K562 (cell line): Measurements from ENCODE around the gene AFG1L. TPM values are rescaled to one million over a fixed set of nuclear protein-coding genes. Genes with fewer than 3 reads are reported as not detected.
A peak's percentile ranks its signal among the peaks of the same experiment; 100 is the strongest.

Experiments
- CBFA2T3 ChIP-seq: fragments of 450-650 bp; IDR thresholded peaks from 2 replicates; pipeline ENCODE4 v1.6.1; 2017
- COPS2 ChIP-seq: fragments of 450-650 bp; conservative IDR thresholded peaks from 2 replicates; pipeline ENCODE4 v1.6.1; 2016; ENCODE audit warnings: mild to moderate bottlenecking, moderate library complexity
- MTA1 ChIP-seq: fragments of 450-650 bp; IDR thresholded peaks from 2 replicates; pipeline ENCODE4 v1.6.1; 2017; ENCODE audit warnings: borderline replicate concordance
- RAD51 ChIP-seq: fragments of 450-650 bp; IDR thresholded peaks from 2 replicates; pipeline ENCODE4 v1.7.1; 2016; ENCODE audit warnings: low read depth, mild to moderate bottlenecking, borderline replicate concordance
- TCF3 ChIP-seq: sonication (generic); formaldehyde crosslinking; IDR thresholded peaks from 2 replicates; pipeline ENCODE4 v1.4.0; 2020; ENCODE audit warnings: mild to moderate bottlenecking, missing genetic modification reagents
- TRIM24 ChIP-seq, 2 experiments: fragments of 450-650 bp; IDR thresholded peaks; 2 replicates each; pipeline ENCODE4 v1.6.1; 2016
- ZNF133 ChIP-seq: fragments of 250-450 bp; sonication (Bioruptor Pico); IDR thresholded peaks from 2 replicates; pipeline ENCODE4 v1.4.0; 2020; ENCODE audit warnings: mild to moderate bottlenecking
- ZNF3 ChIP-seq: fragments of 250-450 bp; sonication (Bioruptor Pico); IDR thresholded peaks from 2 replicates; pipeline ENCODE4 v1.5.0; 2021; ENCODE audit warnings: mild to moderate bottlenecking, moderate library complexity
- polyA plus RNA-seq, 8 experiments: library from polyadenylated mRNA; depleted of rRNA in 4 of 8; stranded (reverse) in 5 of 8; unstranded in 3 of 8; fragments of >200 nt; fragmentation: Nextera tagmentation in 2 of 8; fragmentation: Illumina TruSeq in 1 of 8; extraction: Ambion mirVana in 2 of 8; extraction: Trizol in 1 of 8; gene quantifications; 2 replicates each; pipeline versions ENCODE4 v1.2.1 to v1.2.3, GENCODE V29; 2011 to 2014; ENCODE audit warnings: inconsistent platforms in 1 of 8, missing spikeins in 1 of 8
- total RNA-seq, 7 experiments: library from RNA; depleted of rRNA in 6 of 7; stranded (reverse); fragments of >200 nt in 6 of 7; fragmentation: Illumina TruSeq in 2 of 7; extraction: Trizol in 2 of 7; gene quantifications; 2 replicates each; pipeline versions ENCODE4 v1.2.1 to v1.2.3, GENCODE V29; 2011 to 2021; ENCODE audit warnings: low replicate concordance in 1 of 7
- TF ChIP-seq, protein P1 (sequence below), 2 experiments: fragments of 450-650 bp; formaldehyde crosslinking in 1 of 2; IDR thresholded peaks; 2 replicates each; pipeline versions ENCODE4 v1.4.0 to v1.6.1; 2014 to 2020; ENCODE audit warnings: mild to moderate bottlenecking in 2 of 2, borderline replicate concordance in 1 of 2, low read depth in 1 of 2
- TF ChIP-seq, protein P2 (sequence below), 2 experiments: fragments of 200-800 bp in 1 of 2; sonication (Bioruptor generic) in 1 of 2; sonication (generic) in 1 of 2; formaldehyde crosslinking in 1 of 2; IDR thresholded peaks in 1 of 2; conservative IDR thresholded peaks in 1 of 2; 2 replicates each; pipeline versions ENCODE4 v1.5.0 to v1.6.1; 2016 to 2020; ENCODE audit warnings: missing compliant biosample characterization in 1 of 2, missing genetic modification characterization in 1 of 2, missing genetic modification reagents in 1 of 2
- TF ChIP-seq, protein P3 (sequence below): fragments of 250-450 bp; sonication (Bioruptor Pico); IDR thresholded peaks from 2 replicates; pipeline ENCODE4 v1.8.0; 2022; ENCODE audit warnings: moderate library complexity, mild to moderate bottlenecking, inconsistent platforms
- TF ChIP-seq, protein P4 (sequence below), 2 experiments: fragments of 150-350 bp in 1 of 2; IDR thresholded peaks; 2 replicates each; pipeline ENCODE4 v1.6.1; 2012 to 2016; ENCODE audit warnings: low read depth in 2 of 2, low read length in 2 of 2, mild to moderate bottlenecking in 1 of 2, moderate library complexity in 1 of 2

The AFG1L gene
- total and polyA plus RNA-seq, 9 of the 15 experiments (the other 6 are each of a cell fraction or from before 2014, with no cell fraction given) = 2.2 to 15.5 (median 5.8) TPM

DNA sequence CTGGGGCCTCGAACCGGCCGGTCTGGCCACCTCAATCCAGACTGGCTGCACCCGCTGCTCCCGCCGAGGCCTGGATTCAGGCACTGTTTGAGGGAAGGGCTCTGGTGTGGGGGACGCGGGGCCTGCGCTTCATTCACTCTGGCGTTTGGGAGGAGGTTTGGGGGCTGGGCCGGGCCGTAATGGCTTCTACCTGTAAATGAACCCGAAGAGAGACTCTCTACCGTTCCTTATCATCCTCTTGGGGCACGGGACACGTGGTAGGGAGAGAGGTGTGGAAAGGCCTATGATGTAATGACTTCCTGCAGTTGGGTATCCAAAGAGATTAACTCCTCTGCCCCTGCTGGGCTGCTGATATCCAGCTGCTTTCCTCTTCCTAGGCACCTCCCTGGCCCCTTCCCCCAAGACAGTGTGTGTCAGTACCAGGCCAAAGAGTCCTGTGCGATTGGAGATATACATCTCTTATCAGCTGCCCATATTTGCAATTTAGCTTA, 267.7 kb downstream of the AFG1L start (continued):
- TF ChIP-seq, protein P1, sequence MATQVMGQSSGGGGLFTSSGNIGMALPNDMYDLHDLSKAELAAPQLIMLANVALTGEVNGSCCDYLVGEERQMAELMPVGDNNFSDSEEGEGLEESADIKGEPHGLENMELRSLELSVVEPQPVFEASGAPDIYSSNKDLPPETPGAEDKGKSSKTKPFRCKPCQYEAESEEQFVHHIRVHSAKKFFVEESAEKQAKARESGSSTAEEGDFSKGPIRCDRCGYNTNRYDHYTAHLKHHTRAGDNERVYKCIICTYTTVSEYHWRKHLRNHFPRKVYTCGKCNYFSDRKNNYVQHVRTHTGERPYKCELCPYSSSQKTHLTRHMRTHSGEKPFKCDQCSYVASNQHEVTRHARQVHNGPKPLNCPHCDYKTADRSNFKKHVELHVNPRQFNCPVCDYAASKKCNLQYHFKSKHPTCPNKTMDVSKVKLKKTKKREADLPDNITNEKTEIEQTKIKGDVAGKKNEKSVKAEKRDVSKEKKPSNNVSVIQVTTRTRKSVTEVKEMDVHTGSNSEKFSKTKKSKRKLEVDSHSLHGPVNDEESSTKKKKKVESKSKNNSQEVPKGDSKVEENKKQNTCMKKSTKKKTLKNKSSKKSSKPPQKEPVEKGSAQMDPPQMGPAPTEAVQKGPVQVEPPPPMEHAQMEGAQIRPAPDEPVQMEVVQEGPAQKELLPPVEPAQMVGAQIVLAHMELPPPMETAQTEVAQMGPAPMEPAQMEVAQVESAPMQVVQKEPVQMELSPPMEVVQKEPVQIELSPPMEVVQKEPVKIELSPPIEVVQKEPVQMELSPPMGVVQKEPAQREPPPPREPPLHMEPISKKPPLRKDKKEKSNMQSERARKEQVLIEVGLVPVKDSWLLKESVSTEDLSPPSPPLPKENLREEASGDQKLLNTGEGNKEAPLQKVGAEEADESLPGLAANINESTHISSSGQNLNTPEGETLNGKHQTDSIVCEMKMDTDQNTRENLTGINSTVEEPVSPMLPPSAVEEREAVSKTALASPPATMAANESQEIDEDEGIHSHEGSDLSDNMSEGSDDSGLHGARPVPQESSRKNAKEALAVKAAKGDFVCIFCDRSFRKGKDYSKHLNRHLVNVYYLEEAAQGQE (IDR thresholded peaks at IDR 0.05; ENCODE audit: borderline replicate concordance) = peak; percentile 18; the same call in 1 of the 2 replicates
- TF ChIP-seq, protein P1 (CRISPR knock-in tag; IDR thresholded peaks at IDR 0.05; ENCODE audit: low read depth) = no peak
- TF ChIP-seq ZNF3 (no peak), ZNF133 (no peak), RAD51 (peak; percentile 77), COPS2 (no peak), TRIM24 (IDR thresholded peaks at IDR 0.05) (peak; percentile 84 to 89), TCF3 (peak; percentile 82), MTA1 (peak; percentile 58; the same call in 1 of the 2 replicates), CBFA2T3 (peak; percentile 94)
- TF ChIP-seq, protein P2, sequence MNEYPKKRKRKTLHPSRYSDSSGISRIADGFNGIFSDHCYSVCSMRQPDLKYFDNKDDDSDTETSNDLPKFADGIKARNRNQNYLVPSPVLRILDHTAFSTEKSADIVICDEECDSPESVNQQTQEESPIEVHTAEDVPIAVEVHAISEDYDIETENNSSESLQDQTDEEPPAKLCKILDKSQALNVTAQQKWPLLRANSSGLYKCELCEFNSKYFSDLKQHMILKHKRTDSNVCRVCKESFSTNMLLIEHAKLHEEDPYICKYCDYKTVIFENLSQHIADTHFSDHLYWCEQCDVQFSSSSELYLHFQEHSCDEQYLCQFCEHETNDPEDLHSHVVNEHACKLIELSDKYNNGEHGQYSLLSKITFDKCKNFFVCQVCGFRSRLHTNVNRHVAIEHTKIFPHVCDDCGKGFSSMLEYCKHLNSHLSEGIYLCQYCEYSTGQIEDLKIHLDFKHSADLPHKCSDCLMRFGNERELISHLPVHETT (CRISPR knock-in tag; conservative IDR thresholded peaks at IDR 0.05 in 1 of 2, IDR thresholded peaks at IDR 0.05 in 1 of 2) = peak in 1 of 2 experiments; percentile 42; a peak in 1 of 4 replicates
- TF ChIP-seq, protein P3, sequence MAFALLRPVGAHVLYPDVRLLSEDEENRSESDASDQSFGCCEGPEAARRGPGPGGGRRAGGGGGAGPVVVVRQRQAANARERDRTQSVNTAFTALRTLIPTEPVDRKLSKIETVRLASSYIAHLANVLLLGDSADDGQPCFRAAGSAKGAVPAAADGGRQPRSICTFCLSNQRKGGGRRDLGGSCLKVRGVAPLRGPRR (CRISPR knock-in tag) = no peak
- TF ChIP-seq, protein P4, sequence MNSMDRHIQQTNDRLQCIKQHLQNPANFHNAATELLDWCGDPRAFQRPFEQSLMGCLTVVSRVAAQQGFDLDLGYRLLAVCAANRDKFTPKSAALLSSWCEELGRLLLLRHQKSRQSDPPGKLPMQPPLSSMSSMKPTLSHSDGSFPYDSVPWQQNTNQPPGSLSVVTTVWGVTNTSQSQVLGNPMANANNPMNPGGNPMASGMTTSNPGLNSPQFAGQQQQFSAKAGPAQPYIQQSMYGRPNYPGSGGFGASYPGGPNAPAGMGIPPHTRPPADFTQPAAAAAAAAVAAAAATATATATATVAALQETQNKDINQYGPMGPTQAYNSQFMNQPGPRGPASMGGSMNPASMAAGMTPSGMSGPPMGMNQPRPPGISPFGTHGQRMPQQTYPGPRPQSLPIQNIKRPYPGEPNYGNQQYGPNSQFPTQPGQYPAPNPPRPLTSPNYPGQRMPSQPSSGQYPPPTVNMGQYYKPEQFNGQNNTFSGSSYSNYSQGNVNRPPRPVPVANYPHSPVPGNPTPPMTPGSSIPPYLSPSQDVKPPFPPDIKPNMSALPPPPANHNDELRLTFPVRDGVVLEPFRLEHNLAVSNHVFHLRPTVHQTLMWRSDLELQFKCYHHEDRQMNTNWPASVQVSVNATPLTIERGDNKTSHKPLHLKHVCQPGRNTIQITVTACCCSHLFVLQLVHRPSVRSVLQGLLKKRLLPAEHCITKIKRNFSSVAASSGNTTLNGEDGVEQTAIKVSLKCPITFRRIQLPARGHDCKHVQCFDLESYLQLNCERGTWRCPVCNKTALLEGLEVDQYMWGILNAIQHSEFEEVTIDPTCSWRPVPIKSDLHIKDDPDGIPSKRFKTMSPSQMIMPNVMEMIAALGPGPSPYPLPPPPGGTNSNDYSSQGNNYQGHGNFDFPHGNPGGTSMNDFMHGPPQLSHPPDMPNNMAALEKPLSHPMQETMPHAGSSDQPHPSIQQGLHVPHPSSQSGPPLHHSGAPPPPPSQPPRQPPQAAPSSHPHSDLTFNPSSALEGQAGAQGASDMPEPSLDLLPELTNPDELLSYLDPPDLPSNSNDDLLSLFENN (IDR thresholded peaks at IDR 0.05; ENCODE audit: low read depth in 2 of 2, low read length in 2 of 2) = 0 out of 4 replicates have a peak, but pooled peaks of 1 of the 2 experiments have one; percentile 41
